ENCODE measurements around the gene ZWILCH.

- TF ChIP-seq CTCF (IDR thresholded peaks at IDR 0.05) = no peak
- no peak for TF ChIP-seq TCF7L2 (IDR thresholded peaks at IDR 0.05; ENCODE audit: low read depth, low read length)
These were observed 60.1 kb downstream of the ZWILCH start for GRCh38 chr15:66565141-66565641.
